ENCODE data around the gene CEACAM6.
"Not testable (repeated sequence)": the region's sequence is repeated elsewhere in the genome, so short reads cannot be mapped to it uniquely, and the experiment has no call there.

Gene CEACAM6

DNA sequence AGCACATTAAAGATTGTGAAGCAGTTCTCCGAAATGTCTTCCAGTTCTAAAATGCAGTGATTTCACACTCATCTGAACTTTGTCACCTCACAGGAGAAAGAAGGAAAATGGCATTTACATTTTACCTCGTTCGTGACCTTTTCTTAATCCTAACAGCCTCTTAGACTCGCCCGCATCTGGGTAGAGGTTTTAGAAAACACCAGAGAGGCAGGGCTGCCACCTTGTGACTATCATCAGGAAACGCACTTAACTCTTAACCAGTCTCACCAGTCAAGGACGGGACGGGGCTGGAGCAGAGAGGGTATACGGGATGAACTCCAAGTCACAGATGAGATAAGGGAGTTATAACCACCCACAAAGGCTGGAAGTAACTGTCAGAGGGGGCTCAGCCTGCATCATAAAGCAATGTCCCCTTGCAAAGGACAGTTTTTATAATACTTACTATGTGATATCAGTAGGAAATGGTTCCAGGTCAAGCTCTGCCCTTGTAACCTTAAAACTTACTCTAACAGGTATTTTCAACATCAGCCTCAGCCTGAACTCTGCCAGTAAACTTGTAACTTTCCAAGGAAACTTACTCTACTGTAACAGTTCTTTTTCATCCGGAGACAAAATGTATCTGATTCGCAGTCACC lies 8.6 kb upstream of the CEACAM6 start:
- TF ChIP-seq, protein P1, sequence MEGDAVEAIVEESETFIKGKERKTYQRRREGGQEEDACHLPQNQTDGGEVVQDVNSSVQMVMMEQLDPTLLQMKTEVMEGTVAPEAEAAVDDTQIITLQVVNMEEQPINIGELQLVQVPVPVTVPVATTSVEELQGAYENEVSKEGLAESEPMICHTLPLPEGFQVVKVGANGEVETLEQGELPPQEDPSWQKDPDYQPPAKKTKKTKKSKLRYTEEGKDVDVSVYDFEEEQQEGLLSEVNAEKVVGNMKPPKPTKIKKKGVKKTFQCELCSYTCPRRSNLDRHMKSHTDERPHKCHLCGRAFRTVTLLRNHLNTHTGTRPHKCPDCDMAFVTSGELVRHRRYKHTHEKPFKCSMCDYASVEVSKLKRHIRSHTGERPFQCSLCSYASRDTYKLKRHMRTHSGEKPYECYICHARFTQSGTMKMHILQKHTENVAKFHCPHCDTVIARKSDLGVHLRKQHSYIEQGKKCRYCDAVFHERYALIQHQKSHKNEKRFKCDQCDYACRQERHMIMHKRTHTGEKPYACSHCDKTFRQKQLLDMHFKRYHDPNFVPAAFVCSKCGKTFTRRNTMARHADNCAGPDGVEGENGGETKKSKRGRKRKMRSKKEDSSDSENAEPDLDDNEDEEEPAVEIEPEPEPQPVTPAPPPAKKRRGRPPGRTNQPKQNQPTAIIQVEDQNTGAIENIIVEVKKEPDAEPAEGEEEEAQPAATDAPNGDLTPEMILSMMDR (IDR thresholded peaks at IDR 0.05; ENCODE audit: low read depth, low read length, missing control alignments): peak; percentile 67
- no peak overlapping the region for H3K4me3 ChIP-seq (ENCODE audit: low read depth, low read length)
- DNase-seq (ENCODE audit: low read depth): peak; percentile 4

DNA sequence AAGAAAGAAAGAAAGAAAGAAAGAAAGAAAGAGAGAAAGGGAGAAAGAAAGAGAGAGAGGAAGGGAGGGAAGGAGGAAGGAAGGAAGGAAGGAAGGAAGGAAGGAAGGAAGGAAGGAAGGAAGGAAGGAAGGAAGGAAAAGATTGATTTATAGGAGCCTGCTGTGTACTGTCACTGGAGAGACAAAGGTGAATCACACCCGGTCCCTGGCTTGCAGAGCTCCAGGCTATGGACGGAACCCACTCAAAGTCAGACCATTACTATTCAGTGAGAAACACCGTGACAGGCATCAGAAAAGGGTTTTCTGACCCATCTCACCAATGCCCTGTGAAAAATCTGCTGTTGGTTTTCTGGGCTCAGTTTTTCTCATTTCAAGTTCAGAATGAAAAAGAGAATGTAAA lies 7.3 kb upstream of the CEACAM6 start:
- TF ChIP-seq, protein P1 (IDR thresholded peaks at IDR 0.05; ENCODE audit: low read depth, low read length, missing control alignments): no peak
- DNase-seq (ENCODE audit: low read depth): no peak
- no peak overlapping the region for H3K4me3 ChIP-seq (ENCODE audit: low read depth, low read length)

- not testable (repeated sequence) for H3K4me3 ChIP-seq (ENCODE audit: low read depth, low read length); DNase-seq (ENCODE audit: low read depth)
Measured at GRCh38 chr19:41750248-41751134, 4.8 kb upstream of the CEACAM6 start.

DNA sequence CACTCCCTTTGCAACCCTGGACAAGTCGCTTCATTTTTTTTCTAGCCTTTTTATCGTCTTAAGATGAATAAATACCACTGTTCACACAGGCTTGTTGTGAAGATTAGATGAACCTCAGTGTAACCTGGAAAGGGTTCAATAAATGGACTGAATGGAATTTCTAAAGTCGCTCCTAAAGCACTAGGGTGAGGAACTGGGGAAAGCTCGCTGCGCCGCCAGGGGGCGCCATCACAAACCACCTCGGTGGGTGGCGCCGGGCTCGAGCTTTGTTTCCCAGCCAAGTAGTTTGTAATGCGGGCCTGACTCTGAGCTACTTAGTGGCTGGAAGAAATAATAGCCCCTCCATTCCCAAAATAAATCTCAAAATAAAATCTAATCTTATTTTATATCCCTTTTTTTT lies 2.2 kb upstream of the CEACAM6 start:
- no peak overlapping the region for H3K4me3 ChIP-seq (ENCODE audit: low read depth, low read length)
- TF ChIP-seq, protein P1 (IDR thresholded peaks at IDR 0.05; ENCODE audit: low read depth, low read length, missing control alignments): peak; percentile 87
- no peak for DNase-seq (ENCODE audit: low read depth)

GRCh38 chr19:41753936-41754529 lies 1.3 kb upstream of the CEACAM6 start:
- DNase-seq (ENCODE audit: low read depth): no peak
- TF ChIP-seq, protein P1 (IDR thresholded peaks at IDR 0.05; ENCODE audit: low read depth, low read length, missing control alignments): peak; percentile 83
- no peak overlapping the region for H3K4me3 ChIP-seq (ENCODE audit: low read depth, low read length)

- DNase-seq (ENCODE audit: low read depth): no peak
- TF ChIP-seq, protein P1 (IDR thresholded peaks at IDR 0.05; ENCODE audit: low read depth, low read length, missing control alignments): no peak
- H3K4me3 ChIP-seq (ENCODE audit: low read depth, low read length): no peak overlapping the region
Measured at GRCh38 chr19:41758846-41759245, 3.5 kb downstream of the CEACAM6 start.

DNA sequence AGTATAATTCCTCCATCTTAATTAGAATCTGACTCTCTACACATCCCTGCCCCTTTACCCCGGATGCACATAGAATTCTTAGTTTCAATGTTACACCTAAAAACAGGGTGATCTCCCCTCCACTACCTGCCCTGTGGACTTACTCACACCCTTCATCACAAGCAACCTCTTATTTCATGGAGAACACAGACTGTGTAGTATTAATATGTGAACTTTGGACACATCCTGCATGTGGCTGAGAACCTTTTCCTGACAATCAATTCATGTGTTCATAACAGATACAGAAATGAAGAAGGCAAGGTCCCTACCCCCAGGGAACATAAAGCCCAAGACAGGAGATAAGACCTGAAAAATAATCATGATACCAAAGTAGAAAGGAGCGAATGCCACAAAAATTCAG lies 11.8 kb downstream of the CEACAM6 start:
- TF ChIP-seq, protein P1 (IDR thresholded peaks at IDR 0.05; ENCODE audit: low read depth, low read length, missing control alignments): no peak

DNA sequence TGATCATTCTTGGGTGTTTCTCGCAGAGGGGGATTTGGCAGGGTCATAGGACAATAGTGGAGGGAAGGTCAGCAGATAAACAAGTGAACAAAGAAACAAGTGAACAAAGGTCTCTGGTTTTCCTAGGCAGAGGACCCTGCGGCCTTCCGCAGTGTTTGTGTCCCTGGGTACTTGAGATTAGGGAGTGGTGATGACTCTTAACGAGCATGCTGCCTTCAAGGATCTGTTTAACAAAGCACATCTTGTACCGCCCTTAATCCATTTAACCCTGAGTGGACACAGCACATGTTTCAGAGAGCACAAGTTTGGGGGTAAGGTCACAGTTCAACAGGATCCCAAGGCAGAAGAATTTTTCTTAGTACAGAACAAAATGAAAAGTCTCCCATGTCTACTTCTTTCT lies 12.8 kb downstream of the CEACAM6 start:
- H3K4me3 ChIP-seq (ENCODE audit: low read depth, low read length); DNase-seq (ENCODE audit: low read depth): not testable (repeated sequence)

More for the DNA sequence above, 11.8 kb downstream of the CEACAM6 start:
- DNase-seq (ENCODE audit: low read depth): no peak
- H3K4me3 ChIP-seq (ENCODE audit: low read depth, low read length): no peak overlapping the region
